ENCODE results near the gene CDKAL1.
"Not testable (repeated sequence)": the region's sequence is repeated elsewhere in the genome, so short reads cannot be mapped to it uniquely, and the experiment has no call there.

DNA sequence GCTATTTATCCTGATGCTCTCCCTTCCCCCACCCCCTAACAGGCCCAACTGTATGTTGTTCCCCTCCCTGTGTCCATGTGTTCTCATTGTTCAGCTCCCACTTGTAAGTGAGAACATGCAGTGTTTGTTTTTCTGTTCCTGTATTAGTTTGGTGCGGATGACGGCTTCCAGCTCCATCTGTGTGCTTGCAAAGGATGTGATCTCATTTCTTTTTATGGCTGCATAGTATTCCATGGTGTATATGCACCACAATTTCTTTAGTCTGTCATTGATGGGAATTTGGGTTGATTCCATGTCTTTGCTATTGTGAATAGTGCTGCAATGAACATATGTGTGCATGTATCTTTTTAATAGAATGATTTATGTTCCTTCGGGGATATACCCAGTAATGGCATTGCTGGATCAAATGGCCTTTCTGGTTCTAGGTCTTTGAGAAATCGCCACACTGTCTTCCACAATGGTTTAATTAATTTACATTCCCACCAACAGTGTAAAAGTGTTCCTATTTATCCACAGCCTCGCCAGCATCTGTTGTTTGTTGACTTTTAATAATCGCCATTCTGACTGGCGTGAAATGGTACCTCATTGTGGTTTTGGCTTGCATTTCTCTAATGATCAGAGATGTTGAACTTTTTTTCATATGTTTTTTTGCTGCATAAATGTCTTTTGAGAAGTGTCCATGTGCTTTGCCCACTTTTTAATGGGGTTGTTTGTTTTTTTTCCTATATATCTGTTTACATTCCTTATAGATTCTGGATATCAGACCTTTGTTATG lies 115.6 kb downstream of the CDKAL1 start:
- not testable (repeated sequence) for TF ChIP-seq CTCF, POLR2A (IDR thresholded peaks at IDR 0.05)

Measured in prostate gland (tissue), 2 donors.